Measurements from ENCODE around the gene DHX34.

GRCh38 chr19:47381121-47381520, 32.0 kb downstream of the DHX34 start:
- TF ChIP-seq CTCF (IDR thresholded peaks at IDR 0.05; ENCODE audit: low read depth, low read length, missing input control) (no peak), RAD21 (IDR thresholded peaks at IDR 0.05) (no peak), HNF4G (IDR thresholded peaks at IDR 0.05) (no peak), JUND (IDR thresholded peaks at IDR 0.05) (no peak), ZBTB33 (IDR thresholded peaks at IDR 0.05) (no peak), REST (IDR thresholded peaks at IDR 0.05) (no peak), TAF1 (conservative IDR thresholded peaks at IDR 0.05) (no peak), FOXA2 (IDR thresholded peaks at IDR 0.05) (no peak)
